NCI-H748 (cell line): ENCODE measurements around the gene DNMT3A.

ENCODE experiments used
- DNase-seq: peaks from one replicate; lab custom pipeline; 2025; ENCODE audit not compliant: unreplicated experiment; lab: John Stamatoyannopoulos, UW

DNMT3A gene

GRCh38 chr2:25262288-25262687 lies 79.4 kb downstream of the DNMT3A start:
- no peak for DNase-seq

DNA sequence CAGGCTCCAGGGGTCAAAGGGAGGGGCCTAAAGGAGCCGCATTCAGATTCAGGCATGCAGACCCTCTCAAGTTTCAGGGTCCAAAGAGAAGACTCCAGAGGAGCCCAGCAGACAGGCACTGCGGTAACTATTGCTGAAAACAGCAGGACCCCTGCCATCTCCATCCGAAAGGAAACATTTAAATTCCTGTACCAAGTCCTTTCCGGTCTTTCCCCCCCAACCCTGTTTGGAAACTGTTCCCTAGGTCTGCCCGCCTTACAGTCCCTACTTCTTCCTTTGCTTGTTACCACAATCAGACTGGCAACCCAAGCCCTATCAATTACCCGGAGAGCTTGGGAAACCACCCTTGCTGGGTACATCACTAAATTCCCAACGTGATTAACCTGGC lies 82.0 kb downstream of the DNMT3A start:
- no peak for DNase-seq

DNA sequence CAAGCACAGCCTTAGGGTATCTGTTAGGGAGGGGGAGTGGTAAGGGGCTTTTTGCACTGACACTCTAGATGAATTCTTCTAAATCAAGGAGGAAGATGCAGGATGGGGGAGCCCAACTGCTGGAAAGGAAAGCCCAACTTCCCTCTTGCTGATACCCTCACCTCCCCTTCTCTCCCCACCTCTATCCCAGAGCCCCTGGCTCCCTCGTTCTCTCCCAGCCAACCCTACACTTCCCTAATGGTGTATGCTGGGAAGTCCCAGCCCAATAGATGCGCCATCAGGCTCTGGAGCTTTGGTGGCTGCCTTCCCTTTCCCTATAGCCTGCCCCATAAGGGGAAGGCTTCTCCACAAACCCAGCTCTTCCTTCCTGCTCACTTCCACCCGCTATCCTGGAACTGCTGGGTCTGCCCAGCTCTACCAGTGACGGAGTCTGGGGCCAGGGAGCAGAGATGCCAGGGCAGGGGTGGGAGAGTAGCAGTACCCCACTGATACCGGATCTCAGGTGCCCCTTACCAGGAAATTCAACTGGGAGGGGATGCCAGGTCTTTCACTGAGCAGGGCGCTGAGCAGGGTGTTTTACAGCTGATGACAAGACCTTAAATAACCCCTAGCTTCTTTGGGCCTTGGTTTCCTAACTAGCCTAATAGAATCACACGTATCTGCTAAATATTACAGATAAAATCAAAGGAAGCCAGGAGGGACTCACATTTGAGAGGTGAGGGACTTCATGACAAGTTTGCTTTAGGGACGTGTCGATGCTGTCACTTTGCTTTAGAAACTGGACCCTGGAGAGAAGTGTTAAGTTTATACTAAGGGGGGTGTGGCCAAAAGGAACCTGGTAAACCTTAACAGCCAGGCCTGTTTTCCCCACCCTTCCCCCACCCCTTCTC lies 82.6 kb downstream of the DNMT3A start:
- no peak for DNase-seq

- DNase-seq = no peak
Observed at GRCh38 chr2:25257931-25258846, 83.5 kb downstream of the DNMT3A start.

DNA sequence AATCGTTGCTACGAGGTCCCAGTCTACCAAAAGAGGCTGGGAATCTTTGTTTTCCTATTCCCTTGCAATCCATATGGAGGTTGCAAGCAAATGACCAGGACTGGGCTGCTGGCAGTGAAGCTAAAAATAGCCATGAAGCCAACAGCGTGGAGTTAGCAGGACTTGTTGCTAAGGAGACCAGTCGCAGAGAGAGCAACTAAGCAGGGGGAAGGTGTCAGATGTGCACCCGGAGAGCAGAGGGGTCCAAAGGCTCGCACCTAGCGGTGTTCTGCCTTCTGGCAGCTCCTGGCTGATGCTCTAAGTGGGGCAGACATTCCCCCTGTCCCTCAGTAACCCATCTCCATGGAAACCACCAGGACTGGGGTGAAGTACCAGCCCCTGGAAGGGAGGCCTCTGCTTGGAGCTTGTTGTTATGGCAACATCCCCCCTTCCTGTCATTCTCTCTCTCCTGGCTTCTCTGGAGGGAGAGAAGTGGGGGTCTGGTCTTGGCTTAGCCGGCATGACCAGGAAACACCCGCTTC lies 84.6 kb downstream of the DNMT3A start:
- peak; percentile 67 for DNase-seq

DNA sequence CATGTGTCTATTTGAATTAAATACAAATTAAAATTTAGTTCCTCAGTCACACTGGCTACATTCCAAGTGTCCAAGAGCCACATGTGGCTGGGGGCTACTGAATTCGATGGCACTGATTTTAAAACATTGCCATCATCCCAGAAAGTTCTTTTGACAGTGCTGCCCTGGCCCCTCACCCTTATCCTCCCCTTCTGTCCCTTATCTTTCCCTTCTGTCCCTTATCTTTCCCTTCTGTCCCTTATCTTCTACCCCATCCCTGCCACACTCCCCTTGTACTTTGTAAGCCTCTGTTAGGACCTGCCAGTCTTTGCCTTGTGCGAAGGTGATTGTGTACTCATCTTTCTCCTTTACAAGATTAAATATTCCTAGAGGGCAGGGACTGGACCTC lies 85.2 kb downstream of the DNMT3A start:
- DNase-seq = no peak

GRCh38 chr2:25255745-25256487 lies 85.8 kb downstream of the DNMT3A start:
- no peak for DNase-seq

GRCh38 chr2:25254961-25255360 lies 86.8 kb downstream of the DNMT3A start:
- no peak for DNase-seq

DNA sequence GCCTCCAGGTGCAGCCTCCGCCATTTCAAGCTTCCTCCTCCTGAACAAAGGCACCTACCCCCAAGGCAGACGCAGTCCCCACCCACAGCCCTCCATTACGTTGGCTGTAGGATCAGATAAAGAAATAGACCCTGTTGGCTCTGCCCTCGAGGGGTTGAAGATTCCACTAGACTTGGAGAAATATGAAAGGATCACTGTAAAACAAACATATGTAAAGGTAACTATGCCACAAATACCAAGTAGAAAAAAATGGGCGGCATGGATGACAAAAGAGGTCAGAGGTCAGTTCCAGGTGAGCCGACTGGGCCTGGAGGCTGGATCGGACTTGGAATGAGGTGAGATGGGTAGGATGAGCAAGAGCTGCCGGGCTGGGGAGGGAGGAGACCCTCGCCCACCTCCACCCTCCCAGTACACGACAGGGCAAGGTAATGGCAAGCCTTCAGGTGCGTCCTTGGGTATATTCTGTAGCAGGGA lies 88.5 kb downstream of the DNMT3A start:
- DNase-seq = no peak

GRCh38 chr2:25252291-25253152 lies 89.2 kb downstream of the DNMT3A start:
- peak; percentile 94 for DNase-seq

DNA sequence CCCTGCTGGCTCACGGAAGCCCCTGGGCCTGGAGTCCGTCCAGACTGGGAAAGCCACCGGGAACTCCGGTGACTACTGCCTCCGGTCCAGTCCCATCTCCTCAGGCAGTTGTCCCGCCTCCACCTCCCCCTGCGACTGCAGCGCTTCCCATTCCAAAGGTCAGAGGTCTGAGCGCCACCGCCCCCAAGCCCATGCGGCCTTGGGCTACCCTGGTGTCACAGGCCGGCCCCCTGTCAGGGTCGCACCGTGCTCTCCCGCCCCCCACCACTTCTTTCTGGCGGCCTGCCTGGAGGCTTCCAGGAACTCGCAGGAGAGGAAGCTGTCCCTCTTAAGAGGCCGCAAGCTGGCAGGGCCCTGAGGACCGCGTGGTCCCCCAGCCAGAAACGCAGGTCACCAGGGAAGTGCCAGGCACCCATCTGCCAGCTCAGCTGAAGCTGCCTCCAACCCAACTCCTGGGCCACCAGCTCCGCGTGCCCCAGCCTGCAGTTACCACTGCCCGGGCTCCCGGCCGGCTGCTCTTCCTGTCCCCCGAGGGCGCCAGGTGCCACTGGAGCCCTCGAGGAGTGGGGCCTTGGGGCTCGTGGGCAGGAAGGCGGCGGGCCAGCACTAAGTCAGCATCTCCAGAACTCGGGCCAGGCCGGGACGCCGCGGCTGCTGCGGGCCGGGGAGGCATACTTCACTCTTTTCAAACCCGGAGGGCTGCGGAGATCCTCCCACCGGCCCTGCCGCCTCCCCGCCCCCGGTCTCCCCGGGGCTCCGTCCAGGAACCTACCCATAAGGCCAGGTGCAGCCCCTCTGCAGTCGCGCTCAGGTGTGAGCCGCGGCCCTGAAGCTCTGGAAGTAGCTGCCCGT lies 90.1 kb downstream of the DNMT3A start:
- DNase-seq = peak; percentile 80

- no peak for DNase-seq
Observed at GRCh38 chr2:25251071-25251421, 90.7 kb downstream of the DNMT3A start.

- DNase-seq = peak; percentile 27
Observed at GRCh38 chr2:25250331-25251070, 91.2 kb downstream of the DNMT3A start.

DNA sequence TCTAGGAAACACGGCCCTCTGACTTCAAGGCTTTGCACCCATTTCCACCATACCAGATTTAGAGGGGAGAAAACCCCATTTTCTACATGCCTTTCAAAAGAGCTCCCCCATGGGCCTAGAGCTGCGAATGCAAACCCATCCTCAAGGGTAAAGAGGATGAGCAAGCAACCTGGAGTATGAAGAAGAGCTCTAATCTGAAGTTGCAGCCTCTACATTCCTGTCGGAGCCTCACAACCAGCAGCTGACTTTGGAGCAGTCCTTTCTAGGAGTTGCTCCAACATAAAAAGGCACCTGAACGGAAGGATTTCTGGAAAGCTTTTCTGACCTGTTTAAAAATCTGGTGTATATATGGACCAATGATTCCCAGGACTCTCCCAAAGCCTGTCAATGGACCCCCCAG lies 91.9 kb downstream of the DNMT3A start:
- DNase-seq = no peak

DNA sequence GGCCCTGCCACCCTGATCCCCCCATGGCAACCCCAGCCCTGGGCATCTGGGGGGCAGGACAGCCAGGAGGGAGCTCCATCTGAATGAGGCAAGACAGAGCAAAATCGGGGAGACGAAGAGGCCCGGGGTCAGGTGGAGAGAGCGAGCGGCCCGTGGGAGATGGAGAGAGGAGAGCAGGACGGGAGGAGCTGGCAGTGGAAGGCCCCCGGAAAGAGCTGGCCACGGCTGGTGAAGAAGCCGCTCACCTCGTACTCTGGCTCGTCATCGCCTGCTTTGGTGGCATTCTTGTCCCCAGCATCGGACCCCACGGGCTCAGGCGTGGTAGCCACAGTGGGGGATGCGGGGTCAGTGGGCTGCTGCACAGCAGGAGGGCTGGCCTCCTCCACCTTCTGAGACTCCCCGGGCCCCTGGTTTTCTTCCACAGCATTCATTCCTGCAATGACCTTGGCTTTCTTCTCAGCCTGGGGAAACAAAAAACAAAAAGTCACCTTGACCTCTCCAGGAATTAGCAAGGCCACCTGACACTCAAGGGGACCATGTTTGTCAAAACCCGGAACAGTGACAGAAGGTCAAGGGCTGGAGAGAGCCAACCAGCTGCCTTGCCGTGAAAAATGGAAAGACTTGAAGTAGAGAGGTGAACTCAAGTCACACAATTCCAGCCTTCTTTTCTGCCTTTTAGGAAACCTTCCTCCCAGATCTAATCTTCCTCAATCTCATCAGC lies 93.8 kb downstream of the DNMT3A start:
- DNase-seq = no peak

- DNase-seq = no peak
Observed at GRCh38 chr2:25246558-25247290, 95.0 kb downstream of the DNMT3A start.

- DNase-seq = no peak
Observed at GRCh38 chr2:25246001-25246400, 95.7 kb downstream of the DNMT3A start.
